GM18505 (cell line): ENCODE measurements around the gene METTL4.

ENCODE experiments used
- ATAC-seq: cut with Tn5 transposase; IDR thresholded peaks from one replicate; pipeline ENCODE4 v1.9.1; 2021; ENCODE audit not compliant: unreplicated experiment
- POLR2A ChIP-seq: IDR thresholded peaks from 4 replicates; pipeline ENCODE4 v1.6.1; 2011; ENCODE audit warnings: borderline replicate concordance; ENCODE audit not compliant: insufficient read depth, insufficient read length; ENCODE audit errors: extremely low read depth

Gene METTL4

GRCh38 chr18:2515908-2516625 is 55.2 kb downstream of the METTL4 start:
- no peak for ATAC-seq
- no peak for TF ChIP-seq POLR2A

- ATAC-seq = no peak
- no peak for TF ChIP-seq POLR2A
Measured at GRCh38 chr18:2515171-2515787, 56.0 kb downstream of the METTL4 start.

GRCh38 chr18:2513616-2514015 is 57.7 kb downstream of the METTL4 start:
- no peak for TF ChIP-seq POLR2A
- ATAC-seq = no peak

GRCh38 chr18:2512059-2512458 is 59.2 kb downstream of the METTL4 start:
- no peak for TF ChIP-seq POLR2A
- ATAC-seq = no peak

- ATAC-seq = no peak
Measured at GRCh38 chr18:2511451-2511850, 59.9 kb downstream of the METTL4 start.

GRCh38 chr18:2510416-2510815 is 60.9 kb downstream of the METTL4 start:
- ATAC-seq = no peak
- TF ChIP-seq POLR2A = no peak

More at GRCh38 chr18:2511451-2511850, 59.9 kb downstream of the METTL4 start:
- TF ChIP-seq POLR2A = no peak

- TF ChIP-seq POLR2A = no peak
- ATAC-seq = no peak
Measured at GRCh38 chr18:2508678-2509077, 62.6 kb downstream of the METTL4 start.

GRCh38 chr18:2508155-2508554 is 63.1 kb downstream of the METTL4 start:
- TF ChIP-seq POLR2A = no peak
- ATAC-seq = no peak

GRCh38 chr18:2504642-2505041 is 66.7 kb downstream of the METTL4 start:
- no peak for ATAC-seq
- no peak for TF ChIP-seq POLR2A

- ATAC-seq = no peak
- TF ChIP-seq POLR2A = no peak
Measured at GRCh38 chr18:2502880-2503279, 68.4 kb downstream of the METTL4 start.

- no peak for ATAC-seq
- TF ChIP-seq POLR2A = no peak
Measured at GRCh38 chr18:2502394-2502793, 68.9 kb downstream of the METTL4 start.

- ATAC-seq = no peak
- no peak for TF ChIP-seq POLR2A
Measured at GRCh38 chr18:2497797-2498196, 73.5 kb downstream of the METTL4 start.

GRCh38 chr18:2495381-2495780 is 75.9 kb downstream of the METTL4 start:
- no peak for TF ChIP-seq POLR2A
- ATAC-seq = no peak

- ATAC-seq = no peak
- TF ChIP-seq POLR2A = no peak
Measured at GRCh38 chr18:2494921-2495320, 76.4 kb downstream of the METTL4 start.
